Measurements from ENCODE around the gene LINC00237. TPM values are rescaled to one million over a fixed set of nuclear protein-coding genes. Genes with fewer than 3 reads are reported as not detected.

The LINC00237 gene
- total and polyA plus RNA-seq, 7 donors, result not detected

DNA sequence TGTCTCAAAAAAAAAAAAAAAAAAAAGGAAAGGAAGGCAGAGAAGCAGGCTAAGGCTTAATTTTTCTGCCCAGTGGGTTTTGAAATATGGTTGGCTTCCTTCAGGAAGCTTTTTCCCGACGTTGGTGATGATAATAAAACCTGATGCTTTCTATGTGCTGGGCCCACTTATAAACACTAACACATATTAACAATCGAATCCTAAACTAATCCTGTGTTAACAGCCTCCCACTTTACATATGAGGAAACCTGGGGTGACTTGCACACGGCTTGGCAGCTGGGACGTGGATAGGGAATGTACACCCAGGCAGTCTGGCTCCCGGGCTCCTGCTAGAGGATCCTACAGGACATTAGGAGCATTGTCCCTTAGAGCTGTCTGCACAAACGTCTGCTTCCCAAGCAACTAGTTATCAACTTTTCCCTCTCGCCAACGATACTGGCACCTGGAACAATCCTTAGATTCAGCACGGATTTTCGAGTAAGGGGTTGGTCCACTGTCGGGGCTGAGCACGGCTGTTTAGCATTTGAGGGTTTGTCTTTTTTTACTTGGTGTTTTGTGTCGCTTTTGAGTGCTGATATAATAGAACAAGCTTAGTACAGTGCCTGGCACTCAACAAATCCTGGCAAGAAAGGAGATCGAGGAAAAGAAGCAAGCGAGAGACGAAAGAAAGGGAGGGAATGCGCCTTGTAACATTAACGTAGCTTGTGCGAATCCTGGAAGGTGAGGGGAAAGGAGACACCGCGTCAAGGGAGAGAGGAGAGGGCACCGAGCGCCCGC, 19.1 kb upstream of the LINC00237 start:
- Histone ChIP-seq H3K36me3 (no peaks in the 10 kb centered on the region), H3K27me3 (no peaks in the 10 kb centered on the region), H3K4me3 (peak overlapping the region; percentile 28 to 100 (median 96)), H3K9me3 (no peaks in the 10 kb centered on the region), H3K4me1 (peaks cover 0 to 30% (median 21%) of the 10 kb centered on the region in 4 donors), H3K27ac (peak overlapping the region; percentile 83 to 97 (median 92))
- 1 to 5% methylated on average over 25 of the region's 25 CpGs for WGBS, 2 donors
- peak; percentile 78 for DNase-seq
- TF ChIP-seq, protein P1, sequence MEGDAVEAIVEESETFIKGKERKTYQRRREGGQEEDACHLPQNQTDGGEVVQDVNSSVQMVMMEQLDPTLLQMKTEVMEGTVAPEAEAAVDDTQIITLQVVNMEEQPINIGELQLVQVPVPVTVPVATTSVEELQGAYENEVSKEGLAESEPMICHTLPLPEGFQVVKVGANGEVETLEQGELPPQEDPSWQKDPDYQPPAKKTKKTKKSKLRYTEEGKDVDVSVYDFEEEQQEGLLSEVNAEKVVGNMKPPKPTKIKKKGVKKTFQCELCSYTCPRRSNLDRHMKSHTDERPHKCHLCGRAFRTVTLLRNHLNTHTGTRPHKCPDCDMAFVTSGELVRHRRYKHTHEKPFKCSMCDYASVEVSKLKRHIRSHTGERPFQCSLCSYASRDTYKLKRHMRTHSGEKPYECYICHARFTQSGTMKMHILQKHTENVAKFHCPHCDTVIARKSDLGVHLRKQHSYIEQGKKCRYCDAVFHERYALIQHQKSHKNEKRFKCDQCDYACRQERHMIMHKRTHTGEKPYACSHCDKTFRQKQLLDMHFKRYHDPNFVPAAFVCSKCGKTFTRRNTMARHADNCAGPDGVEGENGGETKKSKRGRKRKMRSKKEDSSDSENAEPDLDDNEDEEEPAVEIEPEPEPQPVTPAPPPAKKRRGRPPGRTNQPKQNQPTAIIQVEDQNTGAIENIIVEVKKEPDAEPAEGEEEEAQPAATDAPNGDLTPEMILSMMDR (IDR thresholded peaks at IDR 0.05), result peak in 3 of 4 experiments; percentile 13 to 35 (median 35)
- TF ChIP-seq POLR2AphosphoS5 (IDR thresholded peaks at IDR 0.05), result no peak
- intact Hi-C loops (cut with DNase I), result loop anchor here (5.0 to 10.0 kb wide), 7 partner anchors 67 to 780 kb away; partner anchors contain the start of genes RALGAPA2 and XRN2

DNA sequence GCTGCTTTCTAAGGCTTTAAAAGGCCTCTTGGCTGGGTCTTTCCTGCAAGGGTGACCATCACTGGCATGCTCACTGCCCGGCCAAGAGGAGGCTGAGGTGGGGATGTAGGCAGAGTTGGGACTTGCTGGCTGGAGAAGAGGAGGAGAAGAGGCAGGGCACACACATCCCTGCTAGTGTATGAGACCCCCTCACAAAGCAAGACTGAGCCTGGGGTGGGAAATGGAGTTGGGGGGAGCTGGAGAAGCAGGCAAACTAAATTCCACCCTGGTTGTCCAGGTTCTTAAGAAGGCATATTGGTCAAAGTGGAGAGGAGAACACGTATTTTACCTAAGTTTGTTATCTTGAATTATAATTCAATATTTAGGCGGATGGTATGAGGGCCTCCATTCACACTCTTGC, 18.0 kb upstream of the LINC00237 start:
- intact Hi-C loops (cut with DNase I), result loop anchor here (10.0 kb wide), 3 partner anchors 259 to 781 kb away; partner anchors contain the start of gene RALGAPA2
- 95 to 96% methylated on average over 3 of the region's 3 CpGs for WGBS, 2 donors

DNA sequence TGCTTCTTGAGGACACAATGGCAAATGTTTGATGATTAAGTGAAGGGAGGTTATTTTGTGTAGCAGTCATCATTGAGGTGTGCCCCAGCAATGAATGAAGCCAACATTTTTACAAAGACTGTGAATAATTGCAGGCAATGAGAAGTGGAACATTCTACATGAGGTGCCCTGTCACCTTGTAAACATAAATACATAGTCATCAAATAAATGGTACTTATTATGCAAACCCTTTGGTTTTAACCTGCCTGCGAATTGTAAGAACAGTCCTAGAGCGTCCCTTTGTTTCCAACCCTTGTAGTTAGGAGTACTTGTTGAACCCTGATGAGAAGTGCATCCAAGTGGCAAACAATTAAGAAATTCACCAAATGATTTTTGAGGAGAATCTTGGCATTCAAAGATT, 12.6 kb upstream of the LINC00237 start:
- Histone ChIP-seq H3K36me3 (no peaks in the 10 kb centered on the region), H3K4me1 (no peaks in the 10 kb centered on the region), H3K4me3 (no peak overlapping the region), H3K9me3 (no peaks in the 10 kb centered on the region), H3K27me3 (peaks cover 0 to 5% (median 0%) of the 10 kb centered on the region in 3 donors), H3K27ac (no peak overlapping the region)
- TF ChIP-seq EP300 (IDR thresholded peaks at IDR 0.05), result no peak
- no peak for DNase-seq
- 93 to 94% methylated on average over 2 of the region's 2 CpGs for WGBS, 2 donors
- intact Hi-C loops (cut with DNase I), result no loop called here

More for the DNA sequence above, 18.0 kb upstream of the LINC00237 start:
- Histone ChIP-seq H3K36me3 (no peaks in the 10 kb centered on the region), H3K4me1 (peaks cover 0 to 26% (median 18%) of the 10 kb centered on the region in 4 donors), H3K27ac (no peak overlapping the region), H3K27me3 (peaks cover 0 to 2% (median 0%) of the 10 kb centered on the region in 3 donors), H3K9me3 (no peaks in the 10 kb centered on the region), H3K4me3 (no peak overlapping the region)
- TF ChIP-seq, protein P1 (IDR thresholded peaks at IDR 0.05), result no peak
- TF ChIP-seq POLR2AphosphoS5 (IDR thresholded peaks at IDR 0.05), result no peak
- TF ChIP-seq POLR2A (IDR thresholded peaks at IDR 0.05), result no peak
- DNase-seq, result no peak

DNA sequence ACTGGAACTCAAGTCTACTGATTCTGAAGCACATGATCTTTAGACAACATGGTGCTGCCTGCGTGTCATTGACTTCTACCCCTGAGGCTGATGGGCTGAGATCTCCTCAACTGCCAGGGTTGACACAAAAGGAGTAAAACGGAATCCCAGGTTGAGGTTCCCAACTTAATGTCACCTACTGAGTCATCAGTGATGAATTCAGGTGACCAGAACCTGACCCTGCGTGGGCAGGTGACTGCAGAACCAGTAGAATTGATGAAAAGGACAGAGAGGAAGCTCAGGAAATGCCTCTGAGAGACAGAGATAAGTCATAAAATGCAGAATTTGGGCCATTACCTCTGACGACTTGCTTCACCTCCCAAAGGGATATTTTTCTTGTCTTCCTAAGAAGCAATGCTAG, 12.0 kb upstream of the LINC00237 start:
- intact Hi-C loops (cut with DNase I), result no loop called here
- H3K9me3 ChIP-seq, result no peaks in the 10 kb centered on the region
- H3K27ac ChIP-seq, result no peak overlapping the region
- no peak for DNase-seq
- 62 to 67% methylated on average over 4 of the region's 4 CpGs for whole genome bisulfite sequencing, 2 donors
- no peak for TF ChIP-seq EP300 (IDR thresholded peaks at IDR 0.05)
- TF ChIP-seq, protein P1 (IDR thresholded peaks at IDR 0.05), result no peak
- TF ChIP-seq POLR2AphosphoS5 (IDR thresholded peaks at IDR 0.05), result no peak
- TF ChIP-seq POLR2A (IDR thresholded peaks at IDR 0.05), result no peak
- H3K36me3 ChIP-seq, result no peaks in the 10 kb centered on the region
- H3K4me3 ChIP-seq, result no peak overlapping the region
- H3K27me3 ChIP-seq, result peaks cover 0 to 5% (median 0%) of the 10 kb centered on the region in 3 donors
- H3K4me1 ChIP-seq, result no peaks in the 10 kb centered on the region

DNA sequence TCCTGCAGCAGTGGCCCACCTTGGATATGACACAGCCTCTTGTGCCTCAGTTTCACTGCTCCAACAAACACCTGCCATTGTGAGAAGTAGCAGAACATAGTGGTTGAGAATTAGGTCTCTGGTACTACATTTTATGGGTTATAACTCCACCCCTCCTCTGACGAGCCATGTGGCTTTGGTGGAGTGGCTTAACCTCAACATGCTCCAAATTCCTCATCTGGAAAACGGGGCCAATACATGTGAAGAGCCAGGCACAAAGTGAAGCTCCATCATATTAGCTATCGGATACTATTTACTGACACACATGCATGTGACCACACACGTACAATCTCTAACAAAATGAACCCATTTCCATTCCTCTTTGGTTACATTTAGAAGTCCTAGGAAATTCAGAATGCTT, 11.4 kb upstream of the LINC00237 start:
- Histone ChIP-seq H3K27ac (no peak overlapping the region), H3K27me3 (peaks cover 0 to 5% (median 0%) of the 10 kb centered on the region in 3 donors), H3K4me1 (no peaks in the 10 kb centered on the region), H3K4me3 (no peak overlapping the region), H3K9me3 (no peaks in the 10 kb centered on the region), H3K36me3 (no peaks in the 10 kb centered on the region)
- TF ChIP-seq POLR2AphosphoS5 (IDR thresholded peaks at IDR 0.05) (no peak), EP300 (IDR thresholded peaks at IDR 0.05) (no peak)
- intact Hi-C loops (cut with DNase I), result no loop called here
- 64 to 79% methylated on average over 4 of the region's 4 CpGs for WGBS, 2 donors
- no peak for DNase-seq

All from sigmoid colon (tissue), 7 donors.